SK-N-SH (cell line): ENCODE data around the gene CSNK2A2. TPM values are rescaled to one million over a fixed set of nuclear protein-coding genes. Genes with fewer than 3 reads are reported as not detected.
A peak's percentile ranks its signal among the peaks of the same experiment; 100 is the strongest.

ENCODE experiments used
- CTCF ChIA-PET: fragments of 300-600, 350-600 bp; formaldehyde crosslinking; extraction: SDS; loops from one replicate; lab custom pipeline; 2021; lab: Yijun Ruan, JAX
- POLR2A ChIA-PET: fragments of 350-600 bp; sonication (Branson Sonifier 250); formaldehyde crosslinking; extraction: SDS; loops from one replicate; lab custom pipeline; 2020; ENCODE audit warnings: antibody characterized with exemption, inconsistent platforms; lab: Yijun Ruan, JAX
- DNase-seq: peaks from one replicate; pipeline ENCODE4 v3.0.0; 2012
- H2AFZ ChIP-seq: fragments of 200-600 bp; sonication (generic); 2 replicates; pipeline ENCODE4 v1.8.1; 2016; ENCODE audit warnings: antibody characterized with exemption, mild to moderate bottlenecking, low read depth
- H3F3A ChIP-seq: fragments of 200-600 bp; sonication (generic); replicated peaks from 2 replicates; pipeline ENCODE3; 2016; ENCODE audit warnings: antibody characterized with exemption, mild to moderate bottlenecking; ENCODE audit not compliant: insufficient read depth
- H3K27ac ChIP-seq, 2 experiments: fragments of 200-500 bp in 1 of 2; fragments of 200-600 bp in 1 of 2; sonication (Bioruptor generic) in 1 of 2; sonication (generic), shearing (Covaris generic) in 1 of 2; 2 replicates each; pipeline versions ENCODE4 v1.5.1 to v1.6.1; 2014 to 2016; ENCODE audit warnings: low read depth in 2 of 2, inconsistent platforms in 1 of 2, low read length in 1 of 2, mild to moderate bottlenecking in 1 of 2, mixed read lengths in 1 of 2
- H3K27me3 ChIP-seq: fragments of 200-600 bp; sonication (generic), shearing (Covaris generic); 2 replicates; pipeline ENCODE4 v1.6.1; 2016; ENCODE audit warnings: mixed run types; ENCODE audit not compliant: insufficient read depth
- H3K36me3 ChIP-seq, 2 experiments: fragments of 200-500 bp in 1 of 2; fragments of 200-600 bp in 1 of 2; sonication (Bioruptor generic) in 1 of 2; sonication (generic) in 1 of 2; replicated peaks in 1 of 2; 2 replicates each; pipeline versions ENCODE3 to v1.5.1; 2014 to 2016; ENCODE audit warnings: low read length in 1 of 2, mild to moderate bottlenecking in 1 of 2; ENCODE audit not compliant: insufficient read depth in 2 of 2, control insufficient read depth in 1 of 2
- H3K4me1 ChIP-seq, 2 experiments: fragments of 200-500 bp in 1 of 2; fragments of 200-600 bp in 1 of 2; sonication (Bioruptor generic) in 1 of 2; sonication (generic), shearing (Covaris generic) in 1 of 2; 2 replicates each; pipeline versions ENCODE4 v1.5.1 to v1.6.1; 2014 to 2016; ENCODE audit warnings: low read depth in 1 of 2, low read length in 1 of 2, mixed run types in 1 of 2; ENCODE audit not compliant: insufficient read depth in 2 of 2, control insufficient read depth in 1 of 2
- H3K4me2 ChIP-seq: fragments of 200-600 bp; sonication (generic), shearing (Covaris generic); 2 replicates; pipeline ENCODE4 v1.6.1; 2017; ENCODE audit warnings: mixed run types
- H3K4me3 ChIP-seq, 2 experiments: fragments of 200-500 bp in 1 of 2; fragments of 200-600 bp in 1 of 2; sonication (Bioruptor generic) in 1 of 2; sonication (generic), shearing (Covaris generic) in 1 of 2; 2 replicates each; pipeline versions ENCODE4 v1.5.1 to v1.8.1; 2014 to 2016; ENCODE audit warnings: low read depth in 2 of 2, inconsistent platforms in 1 of 2, low read length in 1 of 2, mild to moderate bottlenecking in 1 of 2, mixed read lengths in 1 of 2, moderate library complexity in 1 of 2
- H3K79me2 ChIP-seq: fragments of 200-600 bp; sonication (generic); 2 replicates; pipeline ENCODE4 v1.8.1; 2017; ENCODE audit warnings: mild to moderate bottlenecking; ENCODE audit not compliant: insufficient read depth
- H3K9ac ChIP-seq: fragments of 200-600 bp; sonication (generic); 2 replicates; pipeline ENCODE4 v1.6.1; 2017; ENCODE audit warnings: mixed run types
- H3K9me2 ChIP-seq: fragments of 200-600 bp; sonication (generic); 2 replicates; pipeline ENCODE4 v1.6.1; 2017; ENCODE audit warnings: mixed run types
- H3K9me3 ChIP-seq: fragments of 200-600 bp; sonication (generic); 2 replicates; pipeline ENCODE4 v1.6.1; 2017; ENCODE audit warnings: mixed run types, mild to moderate bottlenecking, moderate library complexity
- H4K20me1 ChIP-seq: fragments of 200-600 bp; sonication (generic); 2 replicates; pipeline ENCODE4 v1.6.1; 2017; ENCODE audit warnings: mild to moderate bottlenecking, mixed run types; ENCODE audit not compliant: insufficient read depth
- EP300 ChIP-seq, 2 experiments: IDR thresholded peaks; 2 replicates each; pipeline versions ENCODE4 v1.4.0 to v1.6.1; 2012; ENCODE audit warnings: borderline replicate concordance in 1 of 2, low read depth in 1 of 2, low read length in 1 of 2
- FOXJ3 ChIP-seq: sonication (generic); formaldehyde crosslinking; IDR thresholded peaks from 2 replicates; pipeline ENCODE4 v1.5.1; 2020; ENCODE audit warnings: mild to moderate bottlenecking, missing genetic modification reagents
- FOXM1 ChIP-seq: IDR thresholded peaks from 2 replicates; pipeline ENCODE4 v1.4.0; 2012; ENCODE audit warnings: low read depth, mild to moderate bottlenecking
- MEF2A ChIP-seq: IDR thresholded peaks from 2 replicates; pipeline ENCODE4 v1.4.0; 2012; ENCODE audit warnings: low read depth, borderline replicate concordance
- RCOR1 ChIP-seq: fragments of 150-350 bp; IDR thresholded peaks from 2 replicates; pipeline ENCODE4 v1.6.1; 2017; ENCODE audit warnings: antibody characterized with exemption, low read length
- RXRA ChIP-seq: IDR thresholded peaks from 2 replicates; pipeline ENCODE4 v1.4.0; 2012; ENCODE audit warnings: low read depth, mild to moderate bottlenecking, borderline replicate concordance
- SIN3A ChIP-seq: IDR thresholded peaks from 2 replicates; pipeline ENCODE4 v1.6.1; 2012; ENCODE audit warnings: low read depth, mild to moderate bottlenecking, low read length, moderate library complexity, borderline replicate concordance
- SMC3 ChIP-seq: IDR thresholded peaks from 2 replicates; pipeline ENCODE4 v1.6.1; 2012; ENCODE audit warnings: low read depth, low read length, improper control_type of control experiment
- TEAD4 ChIP-seq: IDR thresholded peaks from 2 replicates; pipeline ENCODE4 v1.4.0; 2012; ENCODE audit warnings: mild to moderate bottlenecking, borderline replicate concordance; ENCODE audit not compliant: insufficient read depth
- WGBS: methylation state at CpG from one replicate; pipeline ENCODE4 v1.1.6; 2017; ENCODE audit warnings: low lambda C conversion rate; 5-methylcytosine and 5-hydroxymethylcytosine counted together
- polyA plus RNA-seq, 3 experiments: library from polyadenylated mRNA; depleted of rRNA; stranded (reverse); fragments of >200 nt; gene quantifications; 2 replicates each; pipeline ENCODE4 v1.2.3, GENCODE V29; 2012
- TF ChIP-seq, protein P1 (sequence below): fragments of 150-350 bp; IDR thresholded peaks from 2 replicates; pipeline ENCODE4 v1.6.1; 2017; ENCODE audit warnings: antibody characterized with exemption, low read length, low read depth, borderline replicate concordance
- TF ChIP-seq, protein P2 (sequence below): IDR thresholded peaks from 2 replicates; pipeline ENCODE4; 2012
- TF ChIP-seq, protein P3 (sequence below): IDR thresholded peaks from 2 replicates; pipeline ENCODE4 v1.6.1; 2012; ENCODE audit warnings: mild to moderate bottlenecking, low read depth, low read length, moderate library complexity
- TF ChIP-seq, protein P4 (sequence below): fragments of 200-600 bp; sonication (generic); IDR thresholded peaks from 2 replicates; pipeline ENCODE4 v1.6.1; 2017; ENCODE audit warnings: antibody characterized with exemption, mild to moderate bottlenecking, moderate library complexity
- TF ChIP-seq, protein P5 (sequence below): IDR thresholded peaks from 2 replicates; pipeline ENCODE4 v1.4.0; 2012; ENCODE audit warnings: low read depth, borderline replicate concordance

The CSNK2A2 gene
- polyA plus RNA-seq, 1 of the 3 experiments (the other 2 are of a cell fraction): 25.8 TPM

DNA sequence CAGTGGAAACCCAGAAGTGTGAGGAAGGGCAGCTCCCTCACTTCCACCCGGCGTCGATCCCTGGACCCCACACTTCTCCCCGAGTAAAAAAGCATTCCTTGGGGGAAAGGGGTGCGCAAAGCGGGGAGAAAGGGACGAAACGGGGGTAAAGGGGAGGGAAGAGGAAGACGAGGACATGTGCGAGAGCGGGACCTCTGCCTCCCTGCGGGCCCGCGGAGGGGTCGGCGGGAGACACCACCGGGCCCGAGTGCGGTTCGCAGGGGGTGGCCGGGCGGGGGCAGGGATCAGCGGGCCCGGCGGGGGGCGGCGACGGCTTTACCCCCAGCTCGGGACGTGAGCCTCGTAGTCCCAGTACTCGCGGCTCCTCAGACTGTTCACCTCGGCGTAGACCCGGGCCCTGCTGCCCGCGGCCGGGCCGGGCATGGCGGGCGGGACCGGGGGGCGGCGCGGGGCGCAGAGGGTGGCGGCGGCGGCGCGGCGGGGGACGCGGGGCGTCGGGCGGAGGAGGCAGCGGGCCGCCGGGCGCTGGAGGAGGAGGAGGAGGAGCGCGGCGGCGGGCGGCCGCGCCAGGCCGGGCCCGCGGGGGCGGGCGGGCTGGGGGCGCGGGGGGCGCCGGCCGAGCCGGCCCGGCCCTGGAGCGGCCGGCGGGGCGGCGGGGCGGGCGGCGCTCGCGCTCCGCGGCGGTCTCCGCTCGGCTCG is 443 bp downstream of the CSNK2A2 start (continued):
- TF ChIP-seq, protein P1, sequence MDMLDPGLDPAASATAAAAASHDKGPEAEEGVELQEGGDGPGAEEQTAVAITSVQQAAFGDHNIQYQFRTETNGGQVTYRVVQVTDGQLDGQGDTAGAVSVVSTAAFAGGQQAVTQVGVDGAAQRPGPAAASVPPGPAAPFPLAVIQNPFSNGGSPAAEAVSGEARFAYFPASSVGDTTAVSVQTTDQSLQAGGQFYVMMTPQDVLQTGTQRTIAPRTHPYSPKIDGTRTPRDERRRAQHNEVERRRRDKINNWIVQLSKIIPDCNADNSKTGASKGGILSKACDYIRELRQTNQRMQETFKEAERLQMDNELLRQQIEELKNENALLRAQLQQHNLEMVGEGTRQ: no peak

DNA sequence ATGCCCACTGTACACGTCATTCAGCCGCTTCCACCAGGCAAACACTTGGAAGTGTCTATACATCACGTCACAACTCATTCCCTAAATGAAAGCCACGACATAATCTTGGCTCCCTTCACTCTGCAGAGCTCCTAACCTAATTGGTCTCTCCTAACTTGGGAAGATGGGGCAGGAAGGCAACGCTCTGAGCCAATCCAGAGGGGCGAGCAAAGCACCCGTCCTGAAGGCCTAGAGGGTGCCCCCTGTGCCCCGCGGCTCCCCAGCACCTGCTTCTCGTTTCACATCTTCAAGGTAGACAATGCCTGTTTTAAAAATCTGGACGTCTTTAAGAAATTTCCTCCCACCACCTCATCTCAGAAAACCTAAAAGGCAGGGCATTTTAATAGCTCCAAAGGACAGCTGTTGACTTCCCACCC is 1.0 kb downstream of the CSNK2A2 start:
- Histone ChIP-seq H3F3A (no peaks in the 10 kb centered on the region), H3K4me1 (peaks cover 6 to 15% of the 10 kb centered on the region in 2 experiments; a peak in 3 of 4 replicates), H3K79me2 (peaks cover 54% of the 10 kb centered on the region), H2AFZ (no peak overlapping the region), H3K9me3 (no peaks in the 10 kb centered on the region), H3K27ac (no peak overlapping the region; a peak in 1 of 4 replicates), H4K20me1 (peaks cover 16% of the 10 kb centered on the region), H3K27me3 (no peaks in the 10 kb centered on the region; the same call in 1 of the 2 replicates), H3K9me2 (no peaks in the 10 kb centered on the region), H3K9ac (peak overlapping the region; percentile 77), H3K36me3 (peaks cover 41 to 45% of the 10 kb centered on the region in 2 experiments), H3K4me3 (peak overlapping the region; percentile 68 to 73), H3K4me2 (peak overlapping the region; percentile 83)
- ChIA-PET CTCF (interaction anchor here (0.9 to 1.2 kb wide), 3 partner anchors 9 to 196 kb away, joined by 3 to 4 read pairs (median 3); partner anchors contain the start of genes USB1 and ZNF319), POLR2A (no interaction called here)
- TF ChIP-seq SMC3 (no peak), RCOR1 (no peak), FOXJ3 (CRISPR knock-in tag) (no peak), RXRA (no peak), SIN3A (no peak), FOXM1 (no peak), MEF2A (no peak), TEAD4 (no peak), EP300 (IDR thresholded peaks at IDR 0.05; ENCODE audit: borderline replicate concordance in 1 of 2, low read depth in 1 of 2, low read length in 1 of 2) (no peak)
- TF ChIP-seq, protein P2, sequence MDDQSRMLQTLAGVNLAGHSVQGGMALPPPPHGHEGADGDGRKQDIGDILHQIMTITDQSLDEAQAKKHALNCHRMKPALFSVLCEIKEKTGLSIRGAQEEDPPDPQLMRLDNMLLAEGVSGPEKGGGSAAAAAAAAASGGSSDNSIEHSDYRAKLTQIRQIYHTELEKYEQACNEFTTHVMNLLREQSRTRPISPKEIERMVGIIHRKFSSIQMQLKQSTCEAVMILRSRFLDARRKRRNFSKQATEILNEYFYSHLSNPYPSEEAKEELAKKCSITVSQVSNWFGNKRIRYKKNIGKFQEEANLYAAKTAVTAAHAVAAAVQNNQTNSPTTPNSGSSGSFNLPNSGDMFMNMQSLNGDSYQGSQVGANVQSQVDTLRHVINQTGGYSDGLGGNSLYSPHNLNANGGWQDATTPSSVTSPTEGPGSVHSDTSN: no peak; the same call in 1 of the 2 replicates
- TF ChIP-seq, protein P3, sequence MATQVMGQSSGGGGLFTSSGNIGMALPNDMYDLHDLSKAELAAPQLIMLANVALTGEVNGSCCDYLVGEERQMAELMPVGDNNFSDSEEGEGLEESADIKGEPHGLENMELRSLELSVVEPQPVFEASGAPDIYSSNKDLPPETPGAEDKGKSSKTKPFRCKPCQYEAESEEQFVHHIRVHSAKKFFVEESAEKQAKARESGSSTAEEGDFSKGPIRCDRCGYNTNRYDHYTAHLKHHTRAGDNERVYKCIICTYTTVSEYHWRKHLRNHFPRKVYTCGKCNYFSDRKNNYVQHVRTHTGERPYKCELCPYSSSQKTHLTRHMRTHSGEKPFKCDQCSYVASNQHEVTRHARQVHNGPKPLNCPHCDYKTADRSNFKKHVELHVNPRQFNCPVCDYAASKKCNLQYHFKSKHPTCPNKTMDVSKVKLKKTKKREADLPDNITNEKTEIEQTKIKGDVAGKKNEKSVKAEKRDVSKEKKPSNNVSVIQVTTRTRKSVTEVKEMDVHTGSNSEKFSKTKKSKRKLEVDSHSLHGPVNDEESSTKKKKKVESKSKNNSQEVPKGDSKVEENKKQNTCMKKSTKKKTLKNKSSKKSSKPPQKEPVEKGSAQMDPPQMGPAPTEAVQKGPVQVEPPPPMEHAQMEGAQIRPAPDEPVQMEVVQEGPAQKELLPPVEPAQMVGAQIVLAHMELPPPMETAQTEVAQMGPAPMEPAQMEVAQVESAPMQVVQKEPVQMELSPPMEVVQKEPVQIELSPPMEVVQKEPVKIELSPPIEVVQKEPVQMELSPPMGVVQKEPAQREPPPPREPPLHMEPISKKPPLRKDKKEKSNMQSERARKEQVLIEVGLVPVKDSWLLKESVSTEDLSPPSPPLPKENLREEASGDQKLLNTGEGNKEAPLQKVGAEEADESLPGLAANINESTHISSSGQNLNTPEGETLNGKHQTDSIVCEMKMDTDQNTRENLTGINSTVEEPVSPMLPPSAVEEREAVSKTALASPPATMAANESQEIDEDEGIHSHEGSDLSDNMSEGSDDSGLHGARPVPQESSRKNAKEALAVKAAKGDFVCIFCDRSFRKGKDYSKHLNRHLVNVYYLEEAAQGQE: no peak
- TF ChIP-seq, protein P1: no peak
- TF ChIP-seq, protein P4, sequence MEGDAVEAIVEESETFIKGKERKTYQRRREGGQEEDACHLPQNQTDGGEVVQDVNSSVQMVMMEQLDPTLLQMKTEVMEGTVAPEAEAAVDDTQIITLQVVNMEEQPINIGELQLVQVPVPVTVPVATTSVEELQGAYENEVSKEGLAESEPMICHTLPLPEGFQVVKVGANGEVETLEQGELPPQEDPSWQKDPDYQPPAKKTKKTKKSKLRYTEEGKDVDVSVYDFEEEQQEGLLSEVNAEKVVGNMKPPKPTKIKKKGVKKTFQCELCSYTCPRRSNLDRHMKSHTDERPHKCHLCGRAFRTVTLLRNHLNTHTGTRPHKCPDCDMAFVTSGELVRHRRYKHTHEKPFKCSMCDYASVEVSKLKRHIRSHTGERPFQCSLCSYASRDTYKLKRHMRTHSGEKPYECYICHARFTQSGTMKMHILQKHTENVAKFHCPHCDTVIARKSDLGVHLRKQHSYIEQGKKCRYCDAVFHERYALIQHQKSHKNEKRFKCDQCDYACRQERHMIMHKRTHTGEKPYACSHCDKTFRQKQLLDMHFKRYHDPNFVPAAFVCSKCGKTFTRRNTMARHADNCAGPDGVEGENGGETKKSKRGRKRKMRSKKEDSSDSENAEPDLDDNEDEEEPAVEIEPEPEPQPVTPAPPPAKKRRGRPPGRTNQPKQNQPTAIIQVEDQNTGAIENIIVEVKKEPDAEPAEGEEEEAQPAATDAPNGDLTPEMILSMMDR: no peak
- TF ChIP-seq, protein P5, sequence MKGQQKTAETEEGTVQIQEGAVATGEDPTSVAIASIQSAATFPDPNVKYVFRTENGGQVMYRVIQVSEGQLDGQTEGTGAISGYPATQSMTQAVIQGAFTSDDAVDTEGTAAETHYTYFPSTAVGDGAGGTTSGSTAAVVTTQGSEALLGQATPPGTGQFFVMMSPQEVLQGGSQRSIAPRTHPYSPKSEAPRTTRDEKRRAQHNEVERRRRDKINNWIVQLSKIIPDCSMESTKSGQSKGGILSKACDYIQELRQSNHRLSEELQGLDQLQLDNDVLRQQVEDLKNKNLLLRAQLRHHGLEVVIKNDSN: no peak
- DNase-seq: peak; percentile 30
- WGBS: 8% methylated on average over 11 of the region's 11 CpGs
